Right renal cortex interstitium (tissue), 3 donors: ENCODE data around the gene APOBEC3G. TPM values are rescaled to one million over a fixed set of nuclear protein-coding genes. Genes with fewer than 3 reads are reported as not detected.
A peak's percentile ranks its signal among the peaks of the same experiment; 100 is the strongest.
"Not testable (repeated sequence)": the region's sequence is repeated elsewhere in the genome, so short reads cannot be mapped to it uniquely, and the experiment has no call there.

Experiments used
- DNase-seq, 3 donors: peaks; one replicate each; pipeline ENCODE4 v3.0.0-alpha.2; 2013; ENCODE audit warnings: low read depth in 3 of 3, low spot score in 2 of 3
- polyA plus RNA-seq, 3 donors: library from polyadenylated mRNA; unstranded; fragments of 120-200 nt; gene quantifications; one replicate each; pipeline ENCODE4 v1.2.1, GENCODE V29; 2013; ENCODE audit not compliant: insufficient read length in 3 of 3

Gene APOBEC3G
- polyA plus RNA-seq = 1 to 10 TPM; 6.8 to 9.6 (median 7.7) TPM

DNA sequence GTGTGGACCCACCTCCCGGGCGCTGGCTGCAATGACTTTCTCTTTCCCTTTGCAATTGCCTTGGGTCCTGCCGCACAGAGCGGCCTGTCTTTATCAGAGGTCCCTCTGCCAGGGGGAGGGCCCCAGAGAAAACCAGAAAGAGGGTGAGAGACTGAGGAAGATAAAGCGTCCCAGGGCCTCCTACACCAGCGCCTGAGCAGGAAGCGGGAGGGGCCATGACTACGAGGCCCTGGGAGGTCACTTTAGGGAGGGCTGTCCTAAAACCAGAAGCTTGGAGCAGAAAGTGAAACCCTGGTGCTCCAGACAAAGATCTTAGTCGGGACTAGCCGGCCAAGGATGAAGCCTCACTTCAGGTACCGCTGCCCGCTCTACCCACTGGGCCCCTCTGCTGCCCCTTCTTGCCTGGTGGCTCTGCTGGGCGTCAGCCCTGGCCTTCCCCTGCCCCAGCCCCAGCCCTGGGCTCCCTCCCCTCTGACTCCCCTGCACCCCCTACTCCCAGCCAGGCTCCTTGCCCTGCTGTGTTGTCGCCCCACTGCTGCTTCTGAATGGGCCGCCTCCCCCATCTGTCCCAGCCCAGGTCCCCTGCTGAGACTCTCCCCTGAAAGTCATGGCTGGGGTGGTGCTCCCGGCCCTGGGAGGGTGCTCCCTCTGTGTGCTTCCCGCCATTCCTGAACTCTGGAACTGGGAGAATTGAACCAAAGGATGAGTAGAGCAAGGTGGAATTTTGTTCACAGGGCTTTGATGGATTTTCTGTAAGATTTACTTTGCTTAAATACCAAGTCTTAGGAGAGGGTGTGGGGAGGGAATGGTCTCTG, at the start of gene APOBEC3G:
APOBEC3G (plus strand) TSS at position 250 of the 815 bp plus-strand sequence; CDS start at position 337, 87 bp downstream.
- not testable (repeated sequence) for DNase-seq

DNA sequence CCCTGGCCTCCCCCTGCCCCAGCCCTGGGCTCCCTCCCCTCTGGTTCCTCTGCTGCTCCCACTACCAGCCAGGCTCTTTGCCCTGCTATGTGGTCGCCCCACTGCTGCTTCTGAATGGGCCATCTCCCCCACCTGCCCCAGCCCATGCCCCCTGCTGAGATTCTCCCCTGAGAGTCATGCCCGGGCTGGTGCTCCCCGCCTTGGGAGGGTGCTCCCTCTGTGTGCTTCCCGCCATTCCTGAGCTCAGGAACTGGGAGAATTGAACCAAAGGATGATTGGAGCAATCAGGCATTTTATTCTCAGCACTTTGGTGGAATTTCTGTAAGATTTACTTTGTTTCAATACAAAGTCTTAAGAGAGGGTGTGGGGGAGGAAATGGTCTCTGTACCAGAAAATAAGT, 49.4 kb upstream of the APOBEC3G start:
- no peak for DNase-seq

DNA sequence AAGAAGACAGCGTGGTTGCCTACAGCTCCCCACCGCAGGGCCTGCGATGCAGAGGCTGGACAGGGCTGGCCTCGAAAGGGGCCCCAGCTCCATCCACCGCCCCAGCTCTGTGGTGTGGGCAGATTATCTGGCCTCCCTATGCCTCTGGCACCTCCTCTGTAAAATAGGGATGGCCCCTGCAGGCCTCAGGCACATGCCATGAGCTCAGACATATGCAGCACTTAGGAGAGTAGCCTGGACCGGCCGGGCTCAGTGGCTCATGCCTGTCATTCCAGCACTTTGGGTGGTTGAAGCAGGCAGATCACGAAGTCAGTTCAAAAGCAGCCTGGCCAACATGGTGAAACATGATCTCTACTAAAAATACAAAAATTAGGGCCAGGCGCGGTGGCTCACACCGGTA, 48.8 kb upstream of the APOBEC3G start:
- no peak for DNase-seq

DNA sequence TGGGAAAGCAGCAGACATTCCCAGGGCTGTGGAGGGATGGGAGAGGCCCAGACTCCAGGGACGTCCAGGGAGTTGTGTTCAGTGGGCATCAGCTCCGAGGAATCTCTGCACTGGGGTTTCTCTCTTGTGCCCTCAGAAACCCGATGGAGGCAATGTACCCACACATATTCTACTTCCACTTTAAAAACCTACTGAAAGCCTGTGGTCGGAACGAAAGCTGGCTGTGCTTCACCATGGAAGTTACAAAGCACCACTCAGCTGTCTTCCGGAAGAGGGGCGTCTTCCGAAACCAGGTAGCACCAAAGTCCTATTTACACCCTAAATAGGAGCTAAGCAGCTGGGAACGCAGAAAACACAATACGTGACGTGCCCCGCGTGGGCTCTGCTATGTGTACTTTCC, 47.8 kb upstream of the APOBEC3G start:
- DNase-seq = no peak

DNA sequence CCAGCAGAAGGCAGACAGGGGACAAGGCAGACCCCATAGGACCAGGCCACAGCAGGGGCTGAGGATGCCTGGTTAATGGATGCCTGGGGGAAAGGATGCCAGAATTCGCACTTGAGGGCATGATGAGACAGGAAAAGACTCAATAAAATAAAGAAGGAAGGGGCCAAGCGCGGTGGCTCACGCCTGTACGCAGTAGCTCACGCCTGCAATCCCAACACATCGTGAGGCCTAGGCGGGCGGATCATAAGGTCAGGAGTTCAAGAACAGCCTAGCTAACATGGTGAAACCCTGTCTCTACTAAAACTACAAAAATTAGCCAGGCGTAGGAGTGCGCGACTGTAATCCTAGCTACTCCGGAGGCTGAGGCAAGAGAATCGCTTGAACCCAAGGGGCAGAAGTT, 46.4 kb upstream of the APOBEC3G start:
- DNase-seq = no peak

DNA sequence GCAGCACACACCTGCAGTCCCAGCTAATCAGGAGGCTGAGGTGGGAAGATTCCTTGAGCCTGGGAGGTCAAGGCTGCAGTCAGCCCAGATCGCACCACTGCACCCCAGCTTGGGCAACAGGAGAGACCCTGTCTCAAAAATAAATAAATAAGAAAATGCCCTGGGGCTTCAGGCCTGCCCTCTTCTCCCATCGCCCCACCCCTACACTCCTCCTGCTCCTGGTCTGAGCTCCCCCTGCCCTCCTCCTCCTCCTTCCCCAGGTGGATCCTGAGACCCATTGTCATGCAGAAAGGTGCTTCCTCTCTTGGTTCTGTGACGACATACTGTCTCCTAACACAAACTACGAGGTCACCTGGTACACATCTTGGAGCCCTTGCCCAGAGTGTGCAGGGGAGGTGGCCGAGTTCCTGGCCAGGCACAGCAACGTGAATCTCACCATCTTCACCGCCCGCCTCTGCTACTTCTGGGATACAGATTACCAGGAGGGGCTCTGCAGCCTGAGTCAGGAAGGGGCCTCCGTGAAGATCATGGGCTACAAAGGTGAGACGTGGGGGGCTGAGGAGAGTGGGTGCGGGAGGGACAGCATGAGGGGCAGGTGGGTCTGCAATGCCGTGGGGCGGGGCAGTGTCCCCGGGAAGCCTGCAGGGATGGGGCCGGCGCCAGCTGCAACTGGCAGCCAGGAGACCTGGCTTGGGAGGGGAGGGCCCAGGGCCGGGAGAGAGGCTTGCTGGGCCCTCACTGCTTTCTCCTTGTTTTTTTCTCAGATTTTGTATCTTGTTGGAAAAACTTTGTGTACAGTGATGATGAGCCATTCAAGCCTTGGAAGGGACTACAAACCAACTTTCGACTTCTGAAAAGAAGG, 45.4 kb upstream of the APOBEC3G start:
- not testable (repeated sequence) for DNase-seq

DNA sequence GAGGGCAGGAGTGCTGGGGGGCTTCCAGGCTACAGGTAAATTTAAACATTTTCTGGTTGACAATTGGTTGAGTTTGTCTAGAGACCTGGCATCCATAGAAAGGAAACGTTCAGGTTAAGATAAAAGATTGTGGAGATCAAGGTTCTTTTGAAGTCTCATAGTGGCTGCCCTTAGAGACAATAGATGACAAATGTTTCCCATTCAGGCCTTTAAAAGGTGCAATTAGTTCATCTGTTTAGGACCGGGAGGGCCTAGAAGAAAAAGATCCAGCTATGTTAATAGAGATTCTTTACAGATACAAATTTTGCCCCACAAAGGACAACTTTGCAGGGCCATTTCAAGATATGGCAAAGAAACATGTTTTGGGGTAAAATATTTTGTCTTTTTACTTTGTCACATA, 40.0 kb upstream of the APOBEC3G start:
- DNase-seq = not testable (repeated sequence)

DNA sequence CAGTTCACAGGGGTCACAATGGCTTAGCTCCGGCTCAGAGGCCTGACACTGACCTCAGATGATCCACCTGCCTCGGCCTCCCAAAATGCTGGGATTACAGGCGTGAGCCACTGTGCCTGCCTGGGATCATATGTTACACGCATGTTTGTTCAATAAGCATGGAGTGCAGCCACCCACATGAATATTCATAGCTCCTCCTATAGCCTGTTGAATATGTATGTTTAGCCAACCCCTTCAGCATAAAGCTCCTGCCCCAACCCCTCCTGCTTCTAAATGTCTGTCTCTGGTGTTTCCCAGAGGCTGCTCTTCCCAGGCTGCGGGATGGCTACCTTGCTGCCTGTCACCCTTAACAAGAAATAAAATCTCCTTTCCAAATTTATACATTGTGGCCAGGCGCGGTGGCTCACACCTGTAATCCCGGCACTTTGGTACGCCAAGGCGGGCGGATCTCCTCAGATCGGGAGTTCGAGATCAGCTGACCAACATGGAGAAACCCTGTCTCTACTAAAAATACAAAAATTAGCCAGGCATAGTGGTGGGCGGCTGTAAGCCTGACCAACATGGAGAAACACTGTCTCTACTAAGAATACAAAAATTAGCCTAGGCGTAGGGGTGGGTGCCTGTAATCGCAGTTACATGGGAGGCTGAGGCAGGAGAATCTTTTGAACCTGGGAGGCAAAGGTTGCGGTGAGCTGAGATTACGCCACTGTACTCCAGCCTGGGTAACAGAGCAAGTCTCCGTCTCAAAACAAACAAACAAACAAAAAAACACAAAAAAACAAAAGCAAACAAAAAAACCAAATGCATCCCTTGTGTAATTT, 37.6 kb upstream of the APOBEC3G start:
- no peak for DNase-seq

DNA sequence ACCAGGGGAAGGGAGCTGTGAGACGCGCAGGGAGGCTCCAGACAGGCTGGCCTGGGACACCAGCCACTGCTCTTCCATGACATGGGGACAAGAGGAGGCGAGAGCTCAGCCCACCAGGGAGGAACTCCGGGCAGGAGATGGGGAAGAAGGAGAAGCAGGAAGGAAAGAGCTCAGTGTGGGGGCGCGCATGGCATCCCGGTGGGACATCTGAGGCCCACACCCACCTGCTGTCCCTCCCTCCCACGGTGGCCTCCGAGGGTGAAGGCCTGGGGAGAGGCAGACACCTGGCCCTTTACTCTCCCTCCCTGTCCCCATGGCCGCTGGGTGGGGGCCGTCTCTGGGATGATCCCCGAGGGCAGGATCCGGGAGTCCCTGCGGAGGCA, 36.9 kb upstream of the APOBEC3G start:
- DNase-seq = not testable (repeated sequence)

DNA sequence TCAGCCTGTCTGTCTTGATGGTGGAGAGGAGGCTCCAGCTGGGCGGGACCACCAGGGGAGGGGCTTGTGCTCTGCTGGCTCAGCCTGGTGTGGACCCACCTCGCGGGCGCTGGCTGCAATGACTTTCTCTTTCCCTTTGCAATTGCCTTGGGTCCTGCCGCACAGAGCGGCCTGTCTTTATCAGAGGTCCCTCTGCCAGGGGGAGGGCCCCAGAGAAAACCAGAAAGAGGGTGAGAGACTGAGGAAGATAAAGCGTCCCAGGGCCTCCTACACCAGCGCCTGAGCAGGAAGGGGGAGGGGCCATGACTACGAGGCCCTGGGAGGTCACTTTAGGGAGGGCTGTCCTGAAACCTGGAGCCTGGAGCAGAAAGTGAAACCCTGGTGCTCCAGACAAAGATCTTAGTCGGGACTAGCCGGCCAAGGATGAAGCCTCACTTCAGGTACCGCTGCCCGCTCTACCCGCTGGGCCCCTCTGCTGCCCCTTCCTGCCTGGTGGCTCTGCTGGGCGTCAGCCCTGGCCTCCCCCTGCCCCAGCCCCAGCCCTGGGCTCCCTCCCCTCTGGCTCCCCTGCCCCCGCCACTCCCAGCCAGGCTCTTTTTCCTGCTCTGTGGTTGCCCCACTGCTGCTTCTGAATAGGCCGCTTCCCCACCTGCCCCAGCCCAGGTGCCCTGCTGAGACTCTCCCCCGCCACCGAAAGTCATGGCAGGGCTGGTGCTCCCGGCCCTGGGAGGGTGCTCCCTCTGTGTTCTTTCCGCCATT, 36.4 kb upstream of the APOBEC3G start, which contains the start of gene APOBEC3F:
APOBEC3F (plus strand) TSS at position 327 of the 759 bp plus-strand sequence; CDS start at position 424, 97 bp downstream.
- DNase-seq = peak; percentile 16 to 26 (median 17)

DNA sequence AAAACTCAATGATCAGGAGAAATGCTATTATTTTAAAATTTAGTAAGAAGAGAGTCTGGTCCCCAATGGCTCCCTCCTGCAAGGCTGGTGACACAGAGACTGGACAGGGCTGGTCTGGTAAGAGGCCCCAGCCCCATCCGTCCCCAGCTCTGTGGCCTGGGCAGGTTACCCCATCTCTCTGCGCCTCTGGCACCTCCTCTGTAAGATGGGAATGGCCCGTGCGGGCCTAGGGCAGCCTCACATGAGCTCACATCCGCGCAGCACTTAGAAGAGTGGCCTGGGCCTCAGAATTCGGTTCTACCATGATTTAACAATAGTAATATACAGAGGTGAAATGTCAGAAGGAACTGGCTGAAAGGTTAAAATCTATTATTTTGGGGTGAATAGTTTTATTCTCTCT, 35.2 kb upstream of the APOBEC3G start:
- no peak for DNase-seq

DNA sequence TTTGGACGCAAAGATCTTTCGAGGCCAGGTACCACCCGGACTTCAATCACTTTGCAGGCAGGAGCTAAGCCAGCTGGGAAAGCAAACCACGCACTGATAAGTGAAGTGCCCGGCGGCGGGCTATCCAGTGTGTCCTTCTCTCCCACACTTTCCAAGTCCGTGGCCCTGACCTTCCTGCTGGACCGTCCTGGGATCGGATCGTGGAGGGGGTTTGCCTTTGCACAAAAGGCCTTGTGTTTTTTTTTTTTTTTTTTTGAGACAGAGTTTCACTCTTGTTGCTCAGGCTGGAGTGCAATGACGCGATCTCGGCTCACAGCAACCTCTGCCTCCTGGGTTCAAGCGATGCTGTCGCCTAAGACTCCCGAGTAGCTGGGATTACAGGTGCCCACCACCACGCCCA, 34.0 kb upstream of the APOBEC3G start:
- DNase-seq = not testable (repeated sequence)

DNA sequence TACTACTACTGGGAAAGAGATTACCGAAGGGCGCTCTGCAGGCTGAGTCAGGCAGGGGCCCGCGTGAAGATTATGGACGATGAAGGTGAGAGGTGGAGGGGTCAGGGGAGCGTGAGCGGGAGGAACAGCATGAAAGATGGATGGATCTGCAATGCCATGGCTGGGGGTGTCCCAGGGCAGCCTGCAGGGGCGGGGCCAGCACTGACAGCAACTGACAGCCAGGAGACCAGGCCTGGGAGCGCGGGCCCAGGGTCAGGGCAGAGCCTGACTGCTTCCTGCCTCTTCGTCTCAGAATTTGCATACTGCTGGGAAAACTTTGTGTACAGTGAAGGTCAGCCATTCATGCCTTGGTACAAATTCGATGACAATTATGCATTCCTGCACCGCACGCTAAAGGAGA, 31.9 kb upstream of the APOBEC3G start:
- DNase-seq = not testable (repeated sequence)

DNA sequence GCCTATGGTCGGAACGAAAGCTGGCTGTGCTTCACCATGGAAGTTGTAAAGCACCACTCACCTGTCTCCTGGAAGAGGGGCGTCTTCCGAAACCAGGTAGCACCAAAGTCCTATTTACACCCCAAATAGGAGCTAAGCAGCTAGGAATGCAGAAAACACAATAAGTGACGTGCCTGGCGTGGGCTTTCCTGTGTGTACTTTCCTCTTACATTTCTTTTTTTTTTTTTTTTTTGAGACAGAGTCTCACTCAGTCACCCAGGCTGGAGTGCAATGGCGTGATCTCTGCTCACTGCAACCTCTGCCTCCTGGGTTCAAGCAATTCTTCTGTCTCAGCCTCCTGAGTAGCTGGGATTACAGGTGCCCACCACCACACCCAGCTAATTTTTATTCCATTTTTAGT, 27.6 kb upstream of the APOBEC3G start:
- not testable (repeated sequence) for DNase-seq

DNA sequence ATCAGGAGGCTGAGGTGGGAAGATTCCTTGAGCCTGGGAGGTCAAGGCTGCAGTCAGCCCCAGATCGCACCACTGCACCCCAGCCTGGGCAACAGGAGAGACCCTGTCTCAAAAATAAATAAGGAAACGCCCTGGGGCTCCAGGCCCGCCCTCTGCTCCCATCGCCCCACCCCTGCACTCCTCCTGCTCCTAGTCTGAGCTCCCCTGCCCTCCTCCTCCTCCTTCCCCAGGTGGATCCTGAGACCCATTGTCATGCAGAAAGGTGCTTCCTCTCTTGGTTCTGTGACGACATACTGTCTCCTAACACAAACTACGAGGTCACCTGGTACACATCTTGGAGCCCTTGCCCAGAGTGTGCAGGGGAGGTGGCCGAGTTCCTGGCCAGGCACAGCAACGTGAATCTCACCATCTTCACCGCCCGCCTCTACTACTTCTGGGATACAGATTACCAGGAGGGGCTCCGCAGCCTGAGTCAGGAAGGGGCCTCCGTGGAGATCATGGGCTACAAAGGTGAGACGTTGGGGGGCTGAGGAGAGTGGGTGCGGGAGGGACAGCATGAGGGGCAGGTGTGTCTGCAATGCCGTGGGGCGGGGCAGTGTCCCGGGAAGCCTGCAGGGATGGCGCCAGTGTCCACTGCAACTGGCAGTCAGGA, 25.1 kb upstream of the APOBEC3G start:
- not testable (repeated sequence) for DNase-seq

DNA sequence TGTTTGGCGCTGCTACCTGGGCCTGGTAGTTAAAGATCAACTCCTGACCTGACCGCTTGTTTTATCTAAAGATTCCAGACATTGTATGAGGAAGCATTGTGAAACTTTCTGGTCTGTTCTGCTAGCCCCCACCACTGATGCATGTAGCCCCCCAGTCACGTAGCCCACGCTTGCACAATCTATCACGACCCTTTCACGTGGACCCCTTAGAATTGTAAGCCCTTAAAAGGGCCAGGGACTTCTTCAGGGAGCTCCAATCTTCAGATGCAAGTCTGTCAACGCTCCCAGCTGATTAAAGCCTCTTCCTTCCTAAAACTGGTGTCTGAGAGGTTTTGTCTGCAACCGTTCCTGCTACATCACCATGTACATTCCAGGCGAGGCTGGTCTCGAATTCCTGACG, 21.4 kb upstream of the APOBEC3G start:
- no peak for DNase-seq

DNA sequence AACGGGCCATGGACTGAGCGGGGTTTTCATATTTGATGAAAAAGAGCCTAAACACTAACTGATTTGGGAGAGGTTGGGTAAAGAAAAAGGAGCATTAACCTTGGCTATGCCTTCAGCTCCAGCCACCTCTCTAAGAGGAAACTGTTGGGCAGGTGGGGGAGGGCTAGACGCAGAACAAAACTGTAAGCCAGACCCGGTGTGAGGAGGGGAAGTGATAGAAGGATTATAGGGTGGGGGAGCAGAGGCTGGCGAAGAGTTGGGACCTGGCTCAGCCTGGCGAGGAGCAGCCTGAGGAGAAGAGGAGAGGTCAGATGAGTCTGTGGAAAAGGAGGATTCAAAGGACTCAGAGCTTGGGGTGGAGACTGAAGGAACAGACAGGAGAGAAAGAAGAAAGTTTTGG, 15.8 kb upstream of the APOBEC3G start:
- not testable (repeated sequence) for DNase-seq

DNA sequence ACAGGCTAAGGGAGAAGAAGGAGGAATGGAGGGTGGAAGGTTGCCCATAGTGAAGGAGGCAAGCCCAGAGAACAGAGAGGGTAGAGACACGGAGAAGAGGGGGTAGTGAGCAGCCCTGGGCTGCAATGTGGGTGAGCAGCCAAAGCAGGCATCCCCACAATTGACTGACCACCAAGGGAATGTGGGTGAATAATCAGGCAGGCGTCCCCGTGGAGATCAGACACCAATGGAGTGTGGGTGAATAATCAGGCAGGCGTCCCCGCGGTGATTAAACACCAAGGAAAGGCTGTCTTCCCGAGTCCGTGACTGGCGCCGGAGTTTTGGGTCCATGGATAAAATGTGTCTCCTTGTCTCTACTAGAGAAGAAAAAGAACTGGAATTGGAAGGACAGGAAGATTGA, 15.1 kb upstream of the APOBEC3G start:
- DNase-seq = not testable (repeated sequence)

DNA sequence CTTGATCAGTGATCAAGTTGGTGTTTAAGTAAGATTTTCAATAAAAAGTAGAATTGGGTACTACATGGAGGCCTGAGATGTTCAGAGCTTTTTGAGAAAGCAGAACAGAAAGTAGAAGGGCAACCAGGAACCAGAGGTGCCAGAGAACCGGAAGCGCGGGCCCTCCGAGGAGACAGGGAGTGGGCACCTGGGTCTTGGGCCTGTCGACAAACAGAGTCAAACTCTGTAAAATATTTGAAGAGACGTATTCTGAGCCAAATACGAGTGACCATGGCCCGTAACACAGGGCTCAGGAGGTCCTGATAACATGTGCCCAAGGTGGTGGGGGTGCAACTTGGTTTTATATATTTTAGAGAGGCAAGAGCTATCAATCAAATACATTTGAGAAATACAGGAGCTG, 13.2 kb upstream of the APOBEC3G start:
- DNase-seq = not testable (repeated sequence)
